A549 (cell line): ENCODE measurements around the gene TIAL1. TPM values are rescaled to one million over a fixed set of nuclear protein-coding genes. Genes with fewer than 3 reads are reported as not detected.
"Not testable (repeated sequence)": the region's sequence is repeated elsewhere in the genome, so short reads cannot be mapped to it uniquely, and the experiment has no call there.

ENCODE experiments used
- ATAC-seq, 2 experiments: fragments of 200-7000 bp in 1 of 2; fragments of >200 bp in 1 of 2; cut with Nextera tagmentation in 1 of 2; cut with Tn5 transposase in 1 of 2; 3 replicates each; pipeline versions ENCODE4 v1.8.0 to v1.9.1; 2018 to 2020; ENCODE audit warnings: mild to moderate bottlenecking in 1 of 2, moderate library complexity in 1 of 2
- CTCF ChIA-PET: fragments of 300-600 bp; sonication (Branson Sonifier 250); formaldehyde crosslinking; extraction: SDS; loops from one replicate; lab custom pipeline; 2021; ENCODE audit warnings: antibody characterized with exemption, inconsistent platforms; lab: Yijun Ruan, JAX
- POLR2A ChIA-PET: fragments of 350-600 bp; formaldehyde crosslinking; extraction: SDS; loops from one replicate; lab custom pipeline; 2021; ENCODE audit warnings: antibody characterized with exemption, inconsistent platforms; lab: Yijun Ruan, JAX
- DNase-seq, 2 experiments: peaks; one replicate each; pipeline versions ENCODE4 v3.0.0 to v3.0.0-alpha.2; 2011 to 2016; ENCODE audit warnings: low read depth in 1 of 2, low spot score in 1 of 2
- FAIRE-seq: peaks from 2 replicates; lab custom pipeline; 2011; peaks lifted over from hg19 to GRCh38; lab: Jason Lieb, UNC
- H3K27ac ChIP-seq, 2 experiments: fragments of >200 bp; sonication (Bioruptor Twin); formaldehyde crosslinking; 3 replicates each; pipeline ENCODE4 v1.5.1; 2016 to 2017
- H3K4me1 ChIP-seq: fragments of >200 bp; sonication (Bioruptor Twin); formaldehyde crosslinking; 3 replicates; pipeline ENCODE4 v1.6.1; 2016
- H3K4me2 ChIP-seq: fragments of >200 bp; sonication (Bioruptor Twin); formaldehyde crosslinking; 3 replicates; pipeline ENCODE4 v1.6.1; 2016
- H3K4me3 ChIP-seq: fragments of >200 bp; sonication (Bioruptor Twin); formaldehyde crosslinking; 3 replicates; pipeline ENCODE4 v1.5.1; 2016
- H3K9me3 ChIP-seq: fragments of >200 bp; sonication (Bioruptor Twin); formaldehyde crosslinking; 3 replicates; pipeline ENCODE4 v1.6.1; 2016
- BCL3 ChIP-seq: fragments of >200 bp; sonication (Bioruptor Twin); formaldehyde crosslinking; IDR thresholded peaks from 3 replicates; pipeline ENCODE4 v1.6.1; 2016
- CHD2 ChIP-seq: fragments of 150-350 bp; IDR thresholded peaks from 2 replicates; pipeline ENCODE4 v1.6.1; 2014; ENCODE audit warnings: low read length; ENCODE audit not compliant: partially characterized antibody
- EHMT2 ChIP-seq: fragments of 200-600 bp; sonication (generic); IDR thresholded peaks from 2 replicates; pipeline ENCODE4 v1.6.1; 2016; ENCODE audit warnings: antibody characterized with exemption, low read depth, mild to moderate bottlenecking, moderate library complexity
- ELK1 ChIP-seq: fragments of 150-350 bp; IDR thresholded peaks from 2 replicates; pipeline ENCODE4 v1.6.1; 2014; ENCODE audit warnings: low read depth, mild to moderate bottlenecking, low read length
- HOXB5 ChIP-seq: fragments of 250-450 bp; sonication (Bioruptor Pico); IDR thresholded peaks from 2 replicates; pipeline ENCODE4 v1.5.0; 2020; ENCODE audit warnings: mild to moderate bottlenecking, moderate library complexity
- JUNB ChIP-seq: fragments of >200 bp; sonication (Bioruptor Twin); formaldehyde crosslinking; IDR thresholded peaks from 2 replicates; pipeline ENCODE4 v1.6.1; 2016
- MAZ ChIP-seq: fragments of 150-350 bp; IDR thresholded peaks from 2 replicates; pipeline ENCODE4 v1.6.1; 2014; ENCODE audit warnings: antibody characterized with exemption, low read depth, low read length, borderline replicate concordance
- PHF8 ChIP-seq: fragments of 200-600 bp; sonication (generic); IDR thresholded peaks from 2 replicates; pipeline ENCODE4 v1.6.1; 2016; ENCODE audit warnings: low read depth, mild to moderate bottlenecking, antibody characterized with exemption, moderate library complexity, borderline replicate concordance
- POLR2AphosphoS2 ChIP-seq: conservative IDR thresholded peaks from 2 replicates; pipeline ENCODE4 v1.6.1; 2012; ENCODE audit warnings: low read length, improper control_type of control experiment, inconsistent platforms
- RAD21 ChIP-seq, 2 experiments: fragments of >200 bp in 1 of 2; sonication (Bioruptor Twin) in 1 of 2; formaldehyde crosslinking in 1 of 2; IDR thresholded peaks in 1 of 2; conservative IDR thresholded peaks in 1 of 2; 2 replicates in 1 of 2; 3 replicates in 1 of 2; pipeline ENCODE4 v1.6.1; 2012 to 2018; ENCODE audit warnings: inconsistent platforms in 1 of 2
- SMC3 ChIP-seq: fragments of >200 bp; sonication (Bioruptor Twin); formaldehyde crosslinking; IDR thresholded peaks from 3 replicates; pipeline ENCODE4 v1.6.1; 2018; ENCODE audit warnings: inconsistent platforms
- TP53 ChIP-seq: fragments of 250-450 bp; sonication (Bioruptor Pico); IDR thresholded peaks from 2 replicates; pipeline ENCODE4 v1.5.0; 2021; ENCODE audit warnings: mild to moderate bottlenecking, moderate library complexity
- ZSCAN20 ChIP-seq: fragments of 250-450 bp; sonication (Bioruptor Pico); IDR thresholded peaks from 2 replicates; pipeline ENCODE4 v1.8.0; 2022; ENCODE audit warnings: mild to moderate bottlenecking, moderate library complexity
- WGBS: methylation state at CpG from one replicate; pipeline ENCODE4 v1.1.6; 2017; ENCODE audit errors: missing lambda C conversion rate; 5-methylcytosine and 5-hydroxymethylcytosine counted together
- polyA plus RNA-seq, 4 experiments: library from polyadenylated mRNA; depleted of rRNA in 3 of 4; stranded (reverse); fragments of >200 nt; fragmentation: RNase III in 1 of 4; extraction: RNeasy Plus Mini Kit Qiagen cat#74134 plus additional on column Dnase treatment in 1 of 4; gene quantifications; 2 replicates in 3 of 4; 3 replicates in 1 of 4; pipeline ENCODE4 v1.2.3, GENCODE V29; 2011 to 2017

TIAL1 gene
- polyA plus RNA-seq, 2 of the 4 experiments (the other 2 are of a cell fraction) = 89.5 to 115 TPM

- no peaks in the 10 kb centered on the region for H3K4me1 ChIP-seq
- no peaks in the 10 kb centered on the region for H3K9me3 ChIP-seq
- 86% methylated on average over 11 of the region's 11 CpGs for WGBS
- DNase-seq (no peak), ATAC-seq (no peak), FAIRE-seq (no peak)
- TF ChIP-seq POLR2AphosphoS2 = no peak
- TF ChIP-seq BCL3 = no peak
- no peak for TF ChIP-seq CHD2
- H3K27ac ChIP-seq = no peak overlapping the region
- ChIA-PET CTCF (no interaction called here), POLR2A (no interaction called here)
- H3K4me3 ChIP-seq = no peak overlapping the region
- no peak overlapping the region for H3K4me2 ChIP-seq
These were observed 60.8 kb downstream of the TIAL1 start for GRCh38 chr10:119535837-119536507.

- WGBS = 81% methylated on average over 3 of the region's 3 CpGs
- FAIRE-seq (no peak), DNase-seq (no peak), ATAC-seq (no peak)
- H3K4me1 ChIP-seq = no peaks in the 10 kb centered on the region
- ChIA-PET CTCF (interaction anchor here (1.0 to 1.1 kb wide), 2 partner anchors 8 to 336 kb away, joined by 3 to 5 read pairs; no protein-coding TSS in a partner anchor), POLR2A (no interaction called here)
- TF ChIP-seq HOXB5 (CRISPR knock-in tag) (no peak), TP53 (CRISPR knock-in tag) (no peak), POLR2AphosphoS2 (no peak), RAD21 (conservative IDR thresholded peaks at IDR 0.05 in 1 of 2, IDR thresholded peaks at IDR 0.05 in 1 of 2) (no peak), JUNB (no peak), ZSCAN20 (CRISPR knock-in tag) (no peak), SMC3 (no peak), PHF8 (no peak), EHMT2 (no peak), CHD2 (no peak), ELK1 (no peak)
- H3K27ac ChIP-seq = no peak overlapping the region
- no peak overlapping the region for H3K4me2 ChIP-seq
- no peaks in the 10 kb centered on the region for H3K9me3 ChIP-seq
- no peak overlapping the region for H3K4me3 ChIP-seq
These were observed 61.5 kb downstream of the TIAL1 start for GRCh38 chr10:119535305-119535704.

GRCh38 chr10:119533473-119533872 is 63.3 kb downstream of the TIAL1 start:
- FAIRE-seq = no peak
- POLR2A ChIA-PET = no interaction called here
- CTCF ChIA-PET = interaction anchor here (1.0 kb wide), 1 partner anchor 9 kb away, joined by 3 read pairs; the partner anchor contains the start of gene RGS10

GRCh38 chr10:119532791-119533190 is 64.0 kb downstream of the TIAL1 start:
- H3K27ac ChIP-seq, ATAC-seq, H3K4me2 ChIP-seq, H3K4me3 ChIP-seq, H3K4me1 ChIP-seq, POLR2A ChIA-PET, DNase-seq, H3K9me3 ChIP-seq, FAIRE-seq: not testable (repeated sequence)
- 91% methylated on average over 8 of the region's 8 CpGs for whole genome bisulfite sequencing
- CTCF ChIA-PET = interaction anchor here (3.1 kb wide), 1 partner anchor 11 kb away, joined by 14 read pairs; the partner anchor contains the start of gene RGS10

More at GRCh38 chr10:119533473-119533872, 63.3 kb downstream of the TIAL1 start:
- whole genome bisulfite sequencing = 91% methylated on average over 2 of the region's 2 CpGs
- H3K9me3 ChIP-seq = no peaks in the 10 kb centered on the region
- H3K27ac ChIP-seq = no peak overlapping the region
- no peak for TF ChIP-seq MAZ
- H3K4me1 ChIP-seq = no peaks in the 10 kb centered on the region
- no peak for ATAC-seq
- no peak overlapping the region for H3K4me2 ChIP-seq
- no peak for DNase-seq
- H3K4me3 ChIP-seq = no peak overlapping the region

GRCh38 chr10:119532251-119532650 is 64.5 kb downstream of the TIAL1 start:
- H3K4me1 ChIP-seq, DNase-seq, H3K9me3 ChIP-seq, H3K27ac ChIP-seq, H3K4me2 ChIP-seq, FAIRE-seq, ATAC-seq, H3K4me3 ChIP-seq: not testable (repeated sequence)
- WGBS = 86% methylated on average over 8 of the region's 8 CpGs
- ChIA-PET CTCF (interaction anchor here (1.2 to 3.1 kb wide), 2 partner anchors 11 to 87 kb away, joined by 3 to 14 read pairs; partner anchors contain the start of gene RGS10), POLR2A (interaction anchor here (2.3 kb wide), 1 partner anchor 11 kb away, joined by 9 read pairs; the partner anchor contains the start of gene RGS10)
